Left lung (tissue), 10 donors: ENCODE measurements around the gene ARHGEF28. TPM values are rescaled to one million over a fixed set of nuclear protein-coding genes. Genes with fewer than 3 reads are reported as not detected.

Source experiments
- ATAC-seq: fragments of 200-7000 bp; cut with Tn5 transposase; one replicate; pipeline ENCODE4 v1.9.1; 2020; ENCODE audit warnings: moderate library complexity
- DNase-seq, 4 donors: peaks; one replicate each; pipeline ENCODE4 v3.0.0-alpha.2; 2013 to 2020
- H3K27ac ChIP-seq, 2 donors: fragments of 200-600 bp; sonication (generic) in 1 of 2; one replicate each; pipeline versions ENCODE4 v1.5.0 to v1.8.0; 2020 to 2021
- H3K27me3 ChIP-seq, 2 donors: fragments of 200-600 bp; sonication (generic) in 1 of 2; one replicate each; pipeline versions ENCODE4 v1.5.0 to v1.8.0; 2020 to 2021
- H3K36me3 ChIP-seq, 2 donors: fragments of 200-600 bp; sonication (generic) in 1 of 2; one replicate each; pipeline versions ENCODE4 v1.5.0 to v1.8.0; 2020 to 2021
- H3K4me1 ChIP-seq, 2 donors: fragments of 200-600 bp; one replicate each; pipeline ENCODE4 v1.8.0; 2021
- H3K4me3 ChIP-seq, 2 donors: fragments of 200-600 bp; sonication (generic) in 1 of 2; one replicate each; pipeline versions ENCODE4 v1.5.0 to v1.8.0; 2020 to 2021; ENCODE audit warnings: mild to moderate bottlenecking in 1 of 2
- H3K9me3 ChIP-seq, 2 donors: fragments of 200-600 bp; sonication (generic) in 1 of 2; one replicate each; pipeline versions ENCODE4 v1.5.0 to v1.8.0; 2020 to 2021
- intact Hi-C, 2 donors: fragments of 100-400 bp; cut with DNase I; formaldehyde crosslinking; loops; one replicate each; pipeline versions ENCODE4 v1.11.2 to v1.14.2; 2022
- polyA plus RNA-seq, 6 donors: library from polyadenylated mRNA; unstranded; fragments of 120-200 nt; gene quantifications; one replicate each; pipeline ENCODE4 v1.2.1, GENCODE V29; 2013; ENCODE audit not compliant: insufficient read length in 6 of 6
- total RNA-seq, 2 donors: library from RNA; stranded (reverse); fragmentation: NEBNext Ultra II Directional; extraction: Animal tissue kit (Norgen Biotek cat#: 25700); gene quantifications; one replicate each; pipeline ENCODE4 v1.2.1, GENCODE V29; 2021
- TF ChIP-seq, protein P1 (sequence below), 2 donors: fragments of 200-600 bp; sonication (generic) in 1 of 2; IDR thresholded peaks; one replicate each; pipeline versions ENCODE4 v1.5.0 to v1.8.0; 2021; ENCODE audit warnings: antibody characterized with exemption in 2 of 2
- donor health status: DM: no; HTN: yes; CAD: no.
- donor health status: DM: no; HTN: no; CAD: no.

The ARHGEF28 gene
- total and polyA plus RNA-seq, 8 donors = 8.4 to 16.4 (median 10.3) TPM

DNA sequence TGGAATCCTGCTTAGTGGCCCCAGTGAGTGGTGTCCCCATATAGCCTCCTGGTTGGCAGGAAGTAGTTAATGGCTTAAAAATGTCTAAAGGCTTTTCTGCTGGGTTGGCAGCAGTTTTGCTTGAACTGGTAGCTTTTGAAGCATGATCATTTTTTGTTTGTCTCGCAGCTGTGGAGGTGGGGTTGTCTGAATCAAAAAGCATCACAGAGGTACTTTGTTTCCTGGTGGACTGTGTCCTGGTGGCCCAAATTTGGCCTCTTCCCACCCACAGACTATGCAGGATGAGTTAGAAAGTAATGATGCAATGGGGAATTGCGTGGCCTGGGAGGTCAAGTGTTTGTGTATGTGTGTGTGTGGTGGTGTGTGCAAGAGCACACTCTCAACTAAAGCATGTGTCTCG lies 322.7 kb downstream of the ARHGEF28 start:
- TF ChIP-seq, protein P1, sequence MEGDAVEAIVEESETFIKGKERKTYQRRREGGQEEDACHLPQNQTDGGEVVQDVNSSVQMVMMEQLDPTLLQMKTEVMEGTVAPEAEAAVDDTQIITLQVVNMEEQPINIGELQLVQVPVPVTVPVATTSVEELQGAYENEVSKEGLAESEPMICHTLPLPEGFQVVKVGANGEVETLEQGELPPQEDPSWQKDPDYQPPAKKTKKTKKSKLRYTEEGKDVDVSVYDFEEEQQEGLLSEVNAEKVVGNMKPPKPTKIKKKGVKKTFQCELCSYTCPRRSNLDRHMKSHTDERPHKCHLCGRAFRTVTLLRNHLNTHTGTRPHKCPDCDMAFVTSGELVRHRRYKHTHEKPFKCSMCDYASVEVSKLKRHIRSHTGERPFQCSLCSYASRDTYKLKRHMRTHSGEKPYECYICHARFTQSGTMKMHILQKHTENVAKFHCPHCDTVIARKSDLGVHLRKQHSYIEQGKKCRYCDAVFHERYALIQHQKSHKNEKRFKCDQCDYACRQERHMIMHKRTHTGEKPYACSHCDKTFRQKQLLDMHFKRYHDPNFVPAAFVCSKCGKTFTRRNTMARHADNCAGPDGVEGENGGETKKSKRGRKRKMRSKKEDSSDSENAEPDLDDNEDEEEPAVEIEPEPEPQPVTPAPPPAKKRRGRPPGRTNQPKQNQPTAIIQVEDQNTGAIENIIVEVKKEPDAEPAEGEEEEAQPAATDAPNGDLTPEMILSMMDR (IDR thresholded peaks at IDR 0.05) = no peak
- intact Hi-C loops = no loop called here
- no peaks in the 10 kb centered on the region for H3K27me3 ChIP-seq
- ATAC-seq (no peak), DNase-seq (no peak)
- no peaks in the 10 kb centered on the region for H3K9me3 ChIP-seq
- H3K4me3 ChIP-seq = no peak overlapping the region
- no peaks in the 10 kb centered on the region for H3K36me3 ChIP-seq
- H3K27ac ChIP-seq = no peak overlapping the region
- H3K4me1 ChIP-seq = no peaks in the 10 kb centered on the region

DNA sequence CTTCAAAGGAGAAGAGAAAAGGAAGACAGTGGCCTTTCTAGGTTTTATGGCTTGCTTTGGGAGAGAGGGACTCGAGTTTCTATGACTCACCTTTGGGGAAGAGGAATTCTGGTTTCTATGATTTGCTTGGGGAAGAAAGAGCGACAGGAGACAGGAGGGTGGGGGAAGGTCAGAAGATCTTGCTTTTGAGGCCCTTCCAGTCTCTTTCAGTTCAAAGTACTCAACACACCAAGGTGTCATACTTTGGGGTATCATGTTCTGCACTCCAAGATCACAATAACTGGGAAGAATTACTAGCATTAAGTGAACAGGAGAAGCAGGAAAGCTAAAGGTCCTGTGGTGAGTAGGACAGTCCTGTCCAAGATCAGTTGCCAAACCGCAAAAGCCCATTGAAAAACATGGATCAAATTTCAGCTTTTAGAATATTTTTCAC lies 324.5 kb downstream of the ARHGEF28 start:
- no peaks in the 10 kb centered on the region for H3K27me3 ChIP-seq

DNA sequence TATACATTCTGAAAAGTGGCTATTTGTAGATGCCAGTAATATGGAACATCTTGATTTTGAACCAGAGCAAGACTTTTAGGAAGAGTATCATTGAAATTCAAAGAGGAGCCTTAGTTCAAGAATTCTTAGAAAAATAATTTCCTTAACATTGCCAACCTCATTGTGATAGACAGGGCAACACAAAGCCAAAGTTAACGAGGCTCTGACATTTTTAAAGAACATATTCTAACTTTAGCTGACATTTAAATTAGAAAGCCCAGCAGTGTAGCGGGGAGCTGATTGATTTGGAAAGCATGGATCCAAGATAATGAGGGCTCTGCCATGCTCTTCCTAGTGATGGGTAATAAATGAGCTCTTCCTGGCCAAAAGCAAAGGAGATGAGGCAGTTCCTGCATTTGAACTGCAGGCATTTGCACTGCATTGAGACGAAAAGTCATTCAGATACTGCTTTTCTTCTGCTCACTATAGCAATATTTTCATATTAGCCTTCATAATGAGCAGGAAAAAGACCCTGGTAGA lies 325.0 kb downstream of the ARHGEF28 start:
- no peak overlapping the region for H3K27ac ChIP-seq
- TF ChIP-seq, protein P1 (IDR thresholded peaks at IDR 0.05) = no peak
- H3K4me3 ChIP-seq = no peak overlapping the region
- no peaks in the 10 kb centered on the region for H3K4me1 ChIP-seq
- ATAC-seq (no peak), DNase-seq (no peak)
- intact Hi-C loops = no loop called here
- H3K9me3 ChIP-seq = no peaks in the 10 kb centered on the region
- H3K36me3 ChIP-seq = no peaks in the 10 kb centered on the region
- no peaks in the 10 kb centered on the region for H3K27me3 ChIP-seq

More for the DNA sequence above, 324.5 kb downstream of the ARHGEF28 start:
- intact Hi-C loops = no loop called here
- no peaks in the 10 kb centered on the region for H3K4me1 ChIP-seq
- TF ChIP-seq, protein P1 (IDR thresholded peaks at IDR 0.05) = no peak
- H3K9me3 ChIP-seq = no peaks in the 10 kb centered on the region
- H3K4me3 ChIP-seq = no peak overlapping the region
- H3K36me3 ChIP-seq = no peaks in the 10 kb centered on the region
- H3K27ac ChIP-seq = no peak overlapping the region
- ATAC-seq (no peak), DNase-seq (no peak)

DNA sequence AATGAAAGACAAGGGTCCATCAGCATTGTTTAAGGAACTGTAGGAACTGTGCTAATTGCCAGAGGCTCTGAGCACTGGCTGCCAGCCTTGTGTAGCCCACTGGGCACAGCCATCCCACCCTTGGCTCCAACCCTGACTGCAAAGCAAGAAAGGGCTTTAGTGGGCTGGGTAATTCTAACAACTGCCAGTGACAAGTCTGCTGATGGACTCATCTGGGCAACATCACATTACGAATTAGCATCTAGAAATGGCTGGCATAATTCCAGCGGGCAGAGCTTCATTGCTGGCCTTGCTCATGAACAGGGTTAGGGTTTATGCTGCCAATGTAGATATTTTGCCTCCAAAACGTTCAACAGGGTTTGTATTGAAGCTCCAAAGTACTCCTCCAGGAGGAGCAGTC lies 326.9 kb downstream of the ARHGEF28 start:
- Histone ChIP-seq H3K36me3 (no peaks in the 10 kb centered on the region), H3K9me3 (no peaks in the 10 kb centered on the region), H3K27ac (no peak overlapping the region)

DNA sequence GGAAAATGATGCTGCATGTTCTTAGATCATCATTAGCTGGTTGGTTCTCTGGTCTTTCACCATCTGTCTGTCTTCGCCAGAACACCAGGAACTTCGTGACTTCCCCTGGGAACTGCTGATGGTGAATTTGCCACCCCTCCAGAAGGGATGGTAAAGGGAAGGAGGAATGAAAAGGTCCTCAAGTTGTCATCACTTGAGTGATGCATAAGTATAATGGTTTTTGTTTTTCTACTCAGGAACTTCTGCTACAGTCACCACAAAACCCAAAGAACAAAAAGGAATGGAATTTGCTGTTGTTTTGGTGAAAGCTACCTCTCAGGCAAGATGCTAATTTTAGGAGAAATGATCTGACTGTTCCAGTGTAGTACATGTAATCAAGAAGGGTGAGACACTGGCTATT lies 328.4 kb downstream of the ARHGEF28 start:
- Histone ChIP-seq H3K27me3 (no peaks in the 10 kb centered on the region), H3K36me3 (no peaks in the 10 kb centered on the region), H3K4me1 (no peaks in the 10 kb centered on the region), H3K27ac (no peak overlapping the region), H3K9me3 (no peaks in the 10 kb centered on the region), H3K4me3 (no peak overlapping the region)
- ATAC-seq (no peak), DNase-seq (no peak)
- intact Hi-C loops = no loop called here
- TF ChIP-seq, protein P1 (IDR thresholded peaks at IDR 0.05) = no peak

More for the DNA sequence above, 326.9 kb downstream of the ARHGEF28 start:
- TF ChIP-seq, protein P1 (IDR thresholded peaks at IDR 0.05) = no peak
- no peak overlapping the region for H3K4me3 ChIP-seq
- no peaks in the 10 kb centered on the region for H3K4me1 ChIP-seq
- no peaks in the 10 kb centered on the region for H3K27me3 ChIP-seq
- DNase-seq (no peak), ATAC-seq (no peak)
- intact Hi-C loops = no loop called here
